MM.1S (cell line): ENCODE results near the gene SLC23A1.

Experiments
- EZH2 ChIP-seq: fragments of 300-600 bp; sonication (generic); optimal IDR thresholded peaks from 2 replicates; pipeline ENCODE3; 2017; ENCODE audit warnings: low read depth, mild to moderate bottlenecking, antibody characterized with exemption, low read length, mixed read lengths
- TF ChIP-seq, protein P1 (sequence below): fragments of 300-600 bp; sonication (generic); IDR thresholded peaks from 2 replicates; pipeline ENCODE4 v1.5.1; 2016; ENCODE audit warnings: antibody characterized with exemption, low read length, mixed read lengths

GRCh38 chr5:139374909-139375308 lies 8.2 kb downstream of the SLC23A1 start:
- TF ChIP-seq, protein P1, sequence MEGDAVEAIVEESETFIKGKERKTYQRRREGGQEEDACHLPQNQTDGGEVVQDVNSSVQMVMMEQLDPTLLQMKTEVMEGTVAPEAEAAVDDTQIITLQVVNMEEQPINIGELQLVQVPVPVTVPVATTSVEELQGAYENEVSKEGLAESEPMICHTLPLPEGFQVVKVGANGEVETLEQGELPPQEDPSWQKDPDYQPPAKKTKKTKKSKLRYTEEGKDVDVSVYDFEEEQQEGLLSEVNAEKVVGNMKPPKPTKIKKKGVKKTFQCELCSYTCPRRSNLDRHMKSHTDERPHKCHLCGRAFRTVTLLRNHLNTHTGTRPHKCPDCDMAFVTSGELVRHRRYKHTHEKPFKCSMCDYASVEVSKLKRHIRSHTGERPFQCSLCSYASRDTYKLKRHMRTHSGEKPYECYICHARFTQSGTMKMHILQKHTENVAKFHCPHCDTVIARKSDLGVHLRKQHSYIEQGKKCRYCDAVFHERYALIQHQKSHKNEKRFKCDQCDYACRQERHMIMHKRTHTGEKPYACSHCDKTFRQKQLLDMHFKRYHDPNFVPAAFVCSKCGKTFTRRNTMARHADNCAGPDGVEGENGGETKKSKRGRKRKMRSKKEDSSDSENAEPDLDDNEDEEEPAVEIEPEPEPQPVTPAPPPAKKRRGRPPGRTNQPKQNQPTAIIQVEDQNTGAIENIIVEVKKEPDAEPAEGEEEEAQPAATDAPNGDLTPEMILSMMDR = no peak
- no peak for TF ChIP-seq EZH2
